Fibroblast of gingiva (primary cell): ENCODE data around the gene NKX2-8.

Experiments used
- DNase-seq: peaks from one replicate; pipeline ENCODE4 v3.0.0-alpha.2; 2011; ENCODE audit warnings: low read depth

Gene NKX2-8

DNA sequence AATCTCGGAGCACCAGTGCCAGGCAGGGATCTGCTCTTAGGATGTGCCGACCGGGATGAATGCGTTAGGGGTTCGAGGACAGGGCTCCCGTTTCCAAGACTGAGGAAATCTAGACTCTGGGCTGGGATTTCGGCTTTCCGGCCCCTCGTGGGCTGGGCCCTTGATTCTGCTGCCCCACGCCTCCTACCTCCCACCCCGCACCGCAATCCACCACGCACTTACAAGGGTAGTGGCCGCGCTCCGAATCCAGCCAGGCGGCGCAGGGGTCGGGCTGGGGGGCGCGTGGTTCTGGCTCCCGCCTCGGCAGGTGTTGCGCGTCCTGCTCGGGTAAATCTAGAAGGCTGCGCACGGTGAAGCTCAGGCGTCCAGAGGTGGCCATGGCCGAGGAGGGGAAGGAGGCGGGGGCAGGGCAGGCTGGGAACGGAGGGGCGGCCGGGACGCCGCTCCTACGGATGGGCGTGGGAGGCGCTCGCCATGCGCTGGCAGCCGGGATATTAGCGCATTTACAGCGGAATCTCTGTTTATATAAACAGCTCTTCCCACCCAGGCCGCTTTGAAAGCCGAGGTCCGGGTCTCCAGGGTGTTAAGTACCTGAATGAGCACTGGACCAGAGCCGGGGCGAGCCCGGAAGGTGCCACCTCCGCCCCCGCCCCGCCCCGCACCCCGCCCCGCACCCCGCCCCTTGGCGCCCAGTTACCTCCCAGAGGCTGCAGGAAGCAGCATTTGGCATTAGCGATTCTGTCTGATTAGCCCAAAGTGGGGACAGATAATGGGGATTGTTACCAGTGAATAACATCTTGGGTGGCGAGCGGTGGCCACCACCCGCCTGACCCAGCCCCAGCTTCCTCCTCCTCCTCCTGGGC lies at the start of gene NKX2-8:
Gene NKX2-8 (minus strand): TSS at position 604 of the 863 bp plus-strand sequence. CDS start 225 bp downstream, at position 379.
- no peak for DNase-seq

DNA sequence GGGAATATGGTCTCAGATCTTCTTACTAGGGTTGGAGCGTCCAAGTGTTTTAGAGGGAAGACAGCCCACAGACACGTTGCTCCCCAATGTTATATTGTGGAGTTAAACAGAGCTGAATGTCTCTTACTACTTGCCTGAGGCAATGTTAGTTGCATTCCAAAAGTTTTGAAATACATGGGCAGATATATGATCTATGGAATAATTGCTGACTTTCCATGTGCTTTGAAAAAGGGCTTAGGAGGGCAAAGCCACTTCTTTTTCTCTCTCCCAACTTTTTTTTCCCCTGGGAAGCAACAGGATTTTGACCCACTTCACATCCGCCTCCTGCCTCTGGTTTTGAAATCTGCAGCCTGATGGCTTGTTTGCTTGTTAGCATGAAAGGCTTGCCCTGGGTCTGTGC lies 45.6 kb upstream of the NKX2-8 start:
- DNase-seq, result peak; percentile 57

DNA sequence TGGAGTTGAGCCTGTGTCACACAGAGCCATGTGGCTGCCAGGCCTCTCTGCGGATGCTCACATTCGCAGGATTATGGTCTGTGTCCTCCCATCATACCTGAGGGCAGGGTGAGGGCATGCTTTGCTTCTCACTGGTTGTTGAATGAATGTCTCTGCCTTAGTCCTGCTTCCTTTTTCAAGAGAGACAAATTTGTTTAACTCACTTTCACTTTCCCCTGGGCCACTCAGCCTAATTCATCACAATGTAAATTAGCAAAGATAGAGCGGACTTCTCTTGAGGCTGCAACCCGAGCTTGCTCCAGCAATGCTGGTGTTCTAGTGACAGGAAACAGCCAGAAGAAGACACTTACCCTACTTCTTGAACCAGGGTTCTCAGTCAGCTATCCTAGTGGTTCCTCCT lies 43.7 kb upstream of the NKX2-8 start:
- no peak for DNase-seq

GRCh38 chr14:36625436-36625835 lies 43.0 kb upstream of the NKX2-8 start:
- no peak for DNase-seq

DNA sequence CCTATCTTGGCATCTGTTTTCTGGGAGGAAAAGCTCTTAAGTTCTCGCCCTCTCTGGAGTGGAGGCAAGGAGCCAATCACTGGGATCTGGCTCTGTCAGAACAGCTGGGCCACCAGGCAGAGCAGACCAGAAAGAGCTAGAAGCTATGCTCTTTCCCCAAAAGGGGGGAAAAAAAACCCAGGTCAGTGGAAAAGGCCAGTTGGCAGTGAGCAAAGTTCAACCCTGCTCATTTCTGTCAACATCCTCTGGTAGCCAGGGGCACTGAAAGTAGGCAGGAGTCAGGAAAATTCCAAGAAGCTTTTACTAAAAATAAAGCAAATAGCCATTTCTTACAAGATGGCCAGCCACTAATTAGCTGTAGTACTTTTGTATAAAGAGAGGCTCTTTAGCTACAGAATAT lies 42.6 kb upstream of the NKX2-8 start:
- no peak for DNase-seq

DNA sequence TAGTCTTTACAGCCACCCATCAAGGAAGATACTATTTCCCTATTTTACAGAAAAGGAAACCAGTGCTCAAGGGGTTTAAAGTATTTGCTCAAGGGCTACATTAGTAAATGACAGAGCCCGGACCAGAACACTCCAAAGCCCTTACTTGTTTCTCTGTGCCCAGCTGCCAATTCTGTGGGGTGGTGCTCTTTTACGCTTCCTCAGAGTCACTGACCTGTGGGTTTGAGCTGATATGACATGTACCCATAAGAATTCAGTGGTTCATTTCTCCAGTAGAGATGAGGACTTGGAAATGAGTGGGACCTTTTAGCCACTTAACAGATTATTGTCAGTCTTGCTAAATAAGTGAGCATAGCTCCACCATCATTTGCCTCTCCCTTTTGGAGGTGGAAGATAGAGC lies 37.4 kb upstream of the NKX2-8 start:
- DNase-seq, result no peak

DNA sequence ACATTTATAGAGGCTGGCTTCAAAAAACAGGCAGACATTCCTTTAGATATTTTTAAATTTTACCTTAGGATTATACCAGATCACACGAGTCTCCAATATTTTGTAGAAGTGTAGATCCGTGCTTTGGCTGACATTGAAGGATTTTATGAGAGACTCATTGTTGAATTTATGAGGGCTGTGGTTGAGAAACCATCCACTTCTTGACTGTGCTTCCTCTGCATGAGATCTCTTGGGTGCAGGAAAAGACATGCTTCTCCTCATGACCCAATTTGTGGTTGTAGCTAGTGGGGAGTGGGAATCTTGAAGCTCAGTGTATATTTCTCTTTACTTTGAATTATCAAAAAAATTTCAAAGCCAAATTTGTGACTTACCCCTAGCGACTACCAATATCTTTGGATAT lies 36.7 kb upstream of the NKX2-8 start:
- DNase-seq, result no peak

- no peak for DNase-seq
These were observed 36.2 kb upstream of the NKX2-8 start for GRCh38 chr14:36618641-36619040.

- no peak for DNase-seq
These were observed 35.4 kb upstream of the NKX2-8 start for GRCh38 chr14:36617824-36618223.

- DNase-seq, result no peak
These were observed 23.1 kb upstream of the NKX2-8 start for GRCh38 chr14:36605506-36605857.

DNA sequence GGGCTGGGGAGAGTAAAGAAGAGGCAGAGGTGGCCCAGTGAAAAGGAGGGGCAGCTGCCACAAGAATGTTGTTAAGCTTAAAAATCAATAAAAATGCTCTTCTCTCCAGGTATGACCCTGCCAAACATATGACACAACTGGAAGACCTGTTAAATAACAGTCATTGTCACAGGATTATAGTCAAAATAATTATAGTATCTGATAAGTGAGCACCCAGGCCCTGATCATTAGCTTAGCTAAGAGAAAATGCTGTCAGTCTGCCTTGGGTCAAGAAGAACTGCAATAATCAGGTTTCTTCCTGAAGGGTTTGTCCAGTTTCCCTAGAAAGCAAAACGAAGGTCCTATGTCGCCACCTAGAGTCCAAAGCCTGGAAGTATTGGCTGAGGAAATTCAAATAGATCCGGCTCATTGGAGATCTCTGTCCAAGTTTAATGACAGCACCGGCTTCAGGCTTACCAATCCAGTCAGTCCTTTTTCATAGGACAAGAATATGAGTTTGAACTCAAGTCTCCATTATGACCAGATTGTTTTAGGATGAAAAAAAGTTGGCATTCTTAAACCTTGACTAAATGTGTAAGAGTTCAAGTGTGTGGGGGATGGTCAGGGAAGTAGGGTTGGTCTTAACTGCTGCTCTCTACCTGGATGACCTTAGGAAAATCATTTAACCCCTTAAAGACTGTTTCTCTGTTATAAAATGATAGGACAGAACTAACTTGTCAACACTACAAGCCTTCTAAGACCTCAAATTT lies 22.5 kb upstream of the NKX2-8 start:
- peak; percentile 61 for DNase-seq

DNA sequence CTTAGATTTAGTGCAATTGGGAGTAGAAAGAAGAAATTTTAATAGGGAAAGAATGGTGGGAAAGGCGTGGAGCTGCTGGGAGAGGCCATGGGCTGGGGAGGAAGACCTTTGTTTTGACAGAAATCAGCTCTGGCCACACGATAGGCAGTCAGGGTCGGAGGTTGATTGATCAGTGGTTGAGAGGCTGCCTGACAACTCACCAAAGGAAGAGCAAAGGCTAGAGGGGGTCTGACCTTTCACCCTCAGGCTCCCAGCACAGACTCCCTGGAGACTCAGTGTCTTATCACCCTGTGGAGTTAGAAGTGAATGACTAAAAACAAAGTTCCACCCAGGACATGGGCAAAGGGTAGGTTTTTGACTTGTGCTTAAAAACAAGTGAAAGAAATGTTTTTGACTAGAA lies 18.0 kb upstream of the NKX2-8 start:
- no peak for DNase-seq

DNA sequence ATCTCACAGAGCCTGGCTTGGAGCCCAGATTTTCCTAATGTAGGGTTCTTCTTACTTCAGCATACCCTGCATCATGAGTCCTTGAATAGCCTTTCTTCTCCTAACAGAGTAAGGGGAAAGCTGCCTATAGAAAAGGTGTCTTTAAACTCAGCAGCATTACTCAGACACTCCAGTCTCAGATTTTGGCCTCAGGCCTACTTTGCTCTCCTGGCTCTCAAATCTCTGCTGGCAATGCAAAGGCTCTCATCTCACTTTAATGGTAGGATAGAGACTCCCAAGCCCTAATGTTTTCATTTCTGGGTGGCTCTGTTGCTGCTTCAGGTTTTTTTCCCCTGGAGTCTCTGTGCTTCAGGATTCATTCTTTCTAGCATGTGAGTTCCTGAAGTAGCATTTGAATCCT lies 9.1 kb upstream of the NKX2-8 start:
- DNase-seq, result no peak

DNA sequence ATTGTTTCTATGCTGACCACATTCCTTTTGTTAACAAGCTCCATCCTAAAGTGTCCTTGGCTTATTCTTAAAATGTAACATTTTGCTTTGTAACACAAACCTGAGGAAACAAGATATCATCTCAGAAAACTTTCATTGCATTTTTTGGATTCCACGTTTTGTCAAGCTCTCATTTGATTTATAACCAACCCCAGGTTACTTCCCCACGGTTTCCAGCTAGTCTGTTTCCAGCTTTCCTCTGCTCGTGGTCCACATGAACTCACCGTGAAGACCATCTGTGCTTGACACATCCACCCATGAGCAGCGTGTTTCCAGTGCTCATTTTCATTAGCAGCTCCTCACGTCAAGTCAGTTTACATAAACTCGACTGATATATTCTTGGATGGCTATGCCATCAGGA lies 6.4 kb upstream of the NKX2-8 start:
- no peak for DNase-seq

GRCh38 chr14:36588119-36588518 lies 5.7 kb upstream of the NKX2-8 start:
- no peak for DNase-seq

DNA sequence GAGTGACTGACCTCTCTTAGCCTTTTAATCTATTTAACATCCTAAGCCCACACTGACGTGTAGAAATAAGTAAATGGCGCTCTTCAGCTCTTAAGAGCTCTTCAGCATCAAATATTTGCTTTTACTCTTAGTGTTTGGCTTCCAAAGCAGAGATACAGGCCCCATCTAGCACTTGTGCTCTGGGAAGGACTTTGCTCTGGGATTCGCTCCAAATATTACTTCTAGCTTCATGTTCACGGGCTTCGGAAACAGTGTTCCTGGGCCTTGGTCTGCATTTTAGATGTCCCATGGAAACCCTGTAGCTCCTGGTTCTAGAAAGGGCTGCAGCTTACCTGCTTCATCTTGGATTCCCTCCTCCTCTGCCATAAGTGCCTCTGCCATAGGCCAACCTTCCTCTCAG lies 2.7 kb upstream of the NKX2-8 start:
- DNase-seq, result no peak

- DNase-seq, result no peak
These were observed 1.7 kb upstream of the NKX2-8 start for GRCh38 chr14:36583893-36584811.

GRCh38 chr14:36583242-36583892 lies 953 bp upstream of the NKX2-8 start:
- no peak for DNase-seq

GRCh38 chr14:36582874-36583241 lies 444 bp upstream of the NKX2-8 start:
- DNase-seq, result no peak

DNA sequence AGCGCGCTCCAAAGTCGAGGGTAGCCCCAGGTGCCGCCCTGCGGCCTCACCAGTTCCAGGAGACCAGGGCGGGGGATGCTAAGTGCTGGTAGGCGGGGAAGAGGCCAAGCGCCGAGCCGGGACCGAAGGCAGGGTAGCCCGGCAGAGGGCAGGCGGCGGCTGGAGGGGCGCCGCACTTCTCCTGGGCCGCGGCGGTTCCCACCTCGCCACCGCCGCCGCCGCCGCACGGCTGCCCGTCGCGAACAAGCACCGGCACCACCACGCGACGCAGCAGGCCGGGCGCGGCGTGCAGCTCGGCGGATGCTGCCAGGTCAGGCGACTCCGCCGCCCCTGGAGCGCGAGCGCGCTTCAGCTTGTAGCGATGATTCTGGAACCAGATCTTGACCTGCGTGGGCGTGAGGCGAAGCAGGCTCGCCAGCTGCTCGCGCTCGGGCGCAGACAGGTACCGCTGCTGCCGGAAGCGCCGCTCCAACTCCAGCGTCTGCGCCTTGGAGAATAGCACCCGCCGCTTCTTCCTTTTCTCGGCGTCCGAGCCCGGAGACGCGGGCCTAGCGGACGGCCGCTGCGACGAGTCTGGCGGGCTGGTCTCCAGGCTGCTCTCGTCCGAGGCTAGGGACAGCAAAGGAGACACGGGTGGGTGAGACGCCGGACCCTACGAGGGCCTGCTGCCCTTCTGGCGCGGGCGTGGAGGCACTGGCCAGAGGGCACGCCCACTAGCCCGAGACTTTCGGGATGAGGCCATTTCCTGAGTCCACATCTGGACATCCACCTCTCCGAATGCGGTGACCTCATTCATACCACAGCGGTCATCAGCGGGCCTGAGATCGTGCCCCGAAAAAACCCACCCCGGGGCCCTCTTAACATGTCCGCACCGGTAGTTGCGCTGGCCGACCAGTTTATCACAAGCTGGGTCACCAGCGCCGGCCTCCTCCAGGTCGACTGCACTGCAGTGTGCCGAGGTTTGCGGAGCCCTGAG lies 1.3 kb downstream of the NKX2-8 start:
- peak; percentile 35 for DNase-seq
